DND-41 (cell line): ENCODE data around the gene SRRM2.

Source experiments
- ATAC-seq: fragments of 200-7000 bp; cut with Tn5 transposase; 3 replicates; pipeline ENCODE4 v1.9.1; 2021; ENCODE audit warnings: low read depth; ENCODE audit not compliant: insufficient read depth
- DNase-seq: peaks from one replicate; pipeline ENCODE4 v3.0.0-alpha.2; 2020
- H2AFZ ChIP-seq: 2 replicates; pipeline ENCODE4 v1.6.0; 2012; ENCODE audit warnings: low read depth, low read length
- H3K27ac ChIP-seq: 2 replicates; pipeline ENCODE4 v1.5.1; 2012; ENCODE audit warnings: low read length, inconsistent platforms
- H3K27me3 ChIP-seq: fragments of 200-600 bp; sonication (generic); 2 replicates; pipeline ENCODE4 v1.6.0; 2012; ENCODE audit warnings: low read length, mild to moderate bottlenecking, inconsistent platforms; ENCODE audit not compliant: insufficient read depth, poor library complexity
- H3K36me3 ChIP-seq: 2 replicates; pipeline ENCODE4 v1.5.1; 2012; ENCODE audit warnings: low read length, inconsistent platforms; ENCODE audit not compliant: insufficient read depth
- H3K4me1 ChIP-seq: 2 replicates; pipeline ENCODE4 v1.5.1; 2012; ENCODE audit warnings: mild to moderate bottlenecking, low read length; ENCODE audit not compliant: insufficient read depth
- H3K4me2 ChIP-seq: 2 replicates; pipeline ENCODE4 v1.6.0; 2012; ENCODE audit warnings: mild to moderate bottlenecking, moderate library complexity, low read length, inconsistent platforms; ENCODE audit not compliant: insufficient read depth
- H3K4me3 ChIP-seq, 2 experiments: fragments of 200-600 bp in 1 of 2; shearing (Covaris generic) in 1 of 2; 2 replicates each; pipeline ENCODE4 v1.5.1; 2012 to 2016; ENCODE audit warnings: inconsistent platforms in 2 of 2, low read length in 2 of 2, mild to moderate bottlenecking in 2 of 2, low read depth in 1 of 2, moderate library complexity in 1 of 2
- H3K79me2 ChIP-seq: 2 replicates; pipeline ENCODE4 v1.6.0; 2012; ENCODE audit warnings: low read length, inconsistent platforms; ENCODE audit not compliant: insufficient read depth
- H3K9ac ChIP-seq: 2 replicates; pipeline ENCODE4 v1.6.0; 2012; ENCODE audit warnings: low read depth, mild to moderate bottlenecking, inconsistent platforms, low read length, moderate library complexity
- H3K9me3 ChIP-seq: 2 replicates; pipeline ENCODE4 v1.5.1; 2012; ENCODE audit warnings: low read length, moderate library complexity, mild to moderate bottlenecking, inconsistent platforms; ENCODE audit not compliant: insufficient read depth, severe bottlenecking
- H4K20me1 ChIP-seq: 2 replicates; pipeline ENCODE4 v1.6.0; 2012; ENCODE audit warnings: low read length; ENCODE audit not compliant: insufficient read depth
- CTCF ChIP-seq: IDR thresholded peaks from 2 replicates; pipeline ENCODE4 v1.5.1; 2012; ENCODE audit warnings: borderline replicate concordance, low read length, moderate library complexity, mild to moderate bottlenecking; ENCODE audit not compliant: poor library complexity, severe bottlenecking; ENCODE audit errors: extremely low read depth
- EZH2 ChIP-seq: IDR thresholded peaks from 3 replicates; pipeline ENCODE4 v1.6.1; 2012; ENCODE audit warnings: borderline replicate concordance, low read depth, mild to moderate bottlenecking, moderate library complexity, low read length, inconsistent platforms; ENCODE audit not compliant: severe bottlenecking

SRRM2 gene

GRCh38 chr16:2775131-2775716 lies 22.8 kb downstream of the SRRM2 start:
- Histone ChIP-seq H3K27ac (no peak overlapping the region), H2AFZ (no peak overlapping the region), H3K9ac (peak overlapping the region; percentile 89), H3K27me3 (no peaks in the 10 kb centered on the region), H4K20me1 (peaks cover 51% of the 10 kb centered on the region), H3K36me3 (peaks cover 52% of the 10 kb centered on the region), H3K9me3 (no peaks in the 10 kb centered on the region), H3K4me2 (peak overlapping the region; percentile 84), H3K4me1 (peaks cover 34% of the 10 kb centered on the region), H3K4me3 (peak overlapping the region in 1 of 2 experiments; percentile 96; a peak in 2 of 4 replicates), H3K79me2 (peaks cover 56% of the 10 kb centered on the region)
- DNase-seq (no peak), ATAC-seq (no peak)
- no peak for TF ChIP-seq EZH2
- no peak for TF ChIP-seq CTCF

DNA sequence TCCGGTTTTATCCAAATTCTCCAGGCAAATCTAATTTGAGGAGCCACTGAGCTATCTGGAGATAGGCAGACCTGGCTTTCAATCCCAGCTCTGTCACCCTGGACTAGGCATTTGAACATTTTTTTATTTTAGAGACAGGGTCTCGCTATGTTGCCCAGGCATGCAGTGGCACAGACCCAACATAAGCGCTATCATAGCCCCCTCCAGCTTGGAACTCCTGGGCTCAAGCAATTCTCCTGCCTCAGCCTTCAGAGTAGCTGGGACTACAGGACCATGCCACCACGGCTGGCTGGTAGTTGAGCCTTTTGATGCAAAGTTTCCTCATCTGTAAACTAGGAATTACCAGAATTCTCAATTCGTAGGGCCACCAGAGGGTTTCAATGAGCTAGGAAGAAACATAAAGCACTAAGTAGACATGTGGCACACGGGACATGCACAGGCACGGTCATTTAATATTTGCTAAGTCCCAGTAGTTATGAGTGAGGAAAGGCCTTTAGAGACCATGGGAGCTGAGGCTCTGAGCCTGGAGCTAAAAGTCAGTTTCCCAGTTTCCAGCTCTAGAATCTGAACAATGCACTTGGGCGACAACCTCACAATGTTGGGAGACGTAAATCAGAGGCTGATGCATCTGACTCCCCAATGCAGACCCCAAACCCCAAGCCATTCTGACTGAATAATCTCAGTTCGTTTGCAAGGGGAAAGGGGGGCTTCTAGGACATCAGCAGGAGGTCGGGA lies 23.5 kb downstream of the SRRM2 start:
- H3K27ac ChIP-seq, result peak overlapping the region; percentile 84
- peaks cover 45% of the 10 kb centered on the region for H3K36me3 ChIP-seq
- peaks cover 54% of the 10 kb centered on the region for H3K79me2 ChIP-seq
- ATAC-seq (no peak), DNase-seq (no peak)
- TF ChIP-seq EZH2 (no peak), CTCF (no peak)
- no peaks in the 10 kb centered on the region for H3K9me3 ChIP-seq
- peaks cover 34% of the 10 kb centered on the region for H3K4me1 ChIP-seq
- peak overlapping the region; percentile 84 for H3K4me2 ChIP-seq
- H3K4me3 ChIP-seq, result peak overlapping the region; percentile 95 to 96; a peak in 3 of 4 replicates
- peak overlapping the region; percentile 89 for H3K9ac ChIP-seq
- peaks cover 44% of the 10 kb centered on the region for H4K20me1 ChIP-seq
- no peaks in the 10 kb centered on the region for H3K27me3 ChIP-seq
- peak overlapping the region; percentile 85 for H2AFZ ChIP-seq

DNA sequence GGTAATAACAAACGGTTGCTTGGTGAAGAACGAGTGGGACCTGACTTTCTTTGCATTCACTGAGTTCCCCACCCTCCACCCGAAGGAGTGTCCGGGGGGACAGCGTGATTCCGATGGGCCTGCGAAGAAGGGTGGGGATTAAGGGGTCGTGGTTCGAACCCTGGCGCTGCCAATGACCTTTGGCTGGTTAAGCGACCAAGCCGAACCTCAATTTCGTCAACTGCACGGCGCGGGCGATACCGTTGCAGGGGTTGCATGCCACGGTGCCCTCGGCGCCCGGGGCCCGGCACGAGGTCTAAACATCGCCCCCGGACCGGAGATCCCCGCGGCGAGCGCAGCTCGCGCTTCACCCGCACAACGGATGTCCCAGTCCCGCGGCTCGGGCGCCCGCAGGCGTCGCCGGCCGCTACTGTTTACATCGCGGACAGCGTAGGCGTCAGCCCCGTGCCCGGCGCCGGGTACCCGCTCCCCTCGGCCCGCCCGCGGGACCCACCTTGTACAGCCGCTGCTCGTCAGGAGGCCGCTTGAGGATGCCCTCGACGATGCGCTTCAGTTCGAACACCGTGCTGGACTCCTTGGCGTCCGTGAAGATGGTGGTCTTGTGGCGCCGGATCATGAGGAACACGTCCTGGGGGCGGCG lies 24.2 kb downstream of the SRRM2 start:
- H3K36me3 ChIP-seq, result peaks cover 38% of the 10 kb centered on the region
- peak overlapping the region; percentile 85 for H2AFZ ChIP-seq
- H3K4me2 ChIP-seq, result peak overlapping the region; percentile 84
- ATAC-seq, result peak; percentile 10; the same call in 2 of the 3 replicates
- peak overlapping the region; percentile 89 for H3K9ac ChIP-seq
- peak overlapping the region; percentile 95 to 96 for H3K4me3 ChIP-seq
- peaks cover 51% of the 10 kb centered on the region for H3K79me2 ChIP-seq
- peaks cover 34% of the 10 kb centered on the region for H3K4me1 ChIP-seq
- H3K27me3 ChIP-seq, result no peaks in the 10 kb centered on the region
- H4K20me1 ChIP-seq, result peaks cover 38% of the 10 kb centered on the region
- H3K9me3 ChIP-seq, result no peaks in the 10 kb centered on the region
- TF ChIP-seq CTCF (no peak), EZH2 (no peak)
- no peak for DNase-seq
- peak overlapping the region; percentile 84 for H3K27ac ChIP-seq
